SK-N-SH treated with all-trans-retinoic acid at 6 μM for 48 hours (cell line): Measurements from ENCODE around the gene ACKR2.

Experiments
- ARNTL ChIP-seq: fragments of 450-650 bp; formaldehyde crosslinking; IDR thresholded peaks from 2 replicates; pipeline ENCODE4 v1.5.0; 2020; ENCODE audit warnings: low read depth, mild to moderate bottlenecking, moderate library complexity, borderline replicate concordance
- CREB5 ChIP-seq: fragments of 250-450 bp; sonication (Bioruptor Pico); IDR thresholded peaks from 2 replicates; pipeline ENCODE4 v1.5.1; 2020; ENCODE audit warnings: low read depth, mild to moderate bottlenecking, moderate library complexity
- CSDC2 ChIP-seq: fragments of 250-450 bp; sonication (Bioruptor Pico); IDR thresholded peaks from 2 replicates; pipeline ENCODE4 v1.5.0; 2020; ENCODE audit warnings: mild to moderate bottlenecking, moderate library complexity
- CSRNP3 ChIP-seq: fragments of 250-450 bp; sonication (Bioruptor Pico); IDR thresholded peaks from 2 replicates; pipeline ENCODE4 v1.5.1; 2021; ENCODE audit warnings: mild to moderate bottlenecking, moderate library complexity
- GLIS3 ChIP-seq: fragments of 250-450 bp; sonication (Bioruptor Pico); IDR thresholded peaks from 2 replicates; pipeline ENCODE4 v1.5.0; 2020; ENCODE audit warnings: mild to moderate bottlenecking, moderate library complexity
- POU6F1 ChIP-seq: fragments of 250-450 bp; sonication (Bioruptor Pico); IDR thresholded peaks from 2 replicates; pipeline ENCODE4 v1.8.0; 2021; ENCODE audit warnings: low read depth, mild to moderate bottlenecking, moderate library complexity, borderline replicate concordance
- TOX ChIP-seq: fragments of 250-450 bp; sonication (Bioruptor Pico); IDR thresholded peaks from 2 replicates; pipeline ENCODE4 v1.8.0; 2021; ENCODE audit warnings: mild to moderate bottlenecking, moderate library complexity, borderline replicate concordance
- ZFP3 ChIP-seq: fragments of 250-450 bp; sonication (Bioruptor Pico); IDR thresholded peaks from 2 replicates; pipeline ENCODE4 v1.5.0; 2020; ENCODE audit warnings: mild to moderate bottlenecking, moderate library complexity
- ZNF8 ChIP-seq: fragments of 450-650 bp; formaldehyde crosslinking; IDR thresholded peaks from 2 replicates; pipeline ENCODE4 v1.5.0; 2020; ENCODE audit warnings: mild to moderate bottlenecking, moderate library complexity

GRCh38 chr3:42901073-42901415 is 91.8 kb downstream of the ACKR2 start:
- TF ChIP-seq ZNF8 (CRISPR knock-in tag) (no peak), CSRNP3 (CRISPR knock-in tag) (no peak), ARNTL (CRISPR knock-in tag) (no peak), TOX (no peak), CSDC2 (CRISPR knock-in tag) (no peak), POU6F1 (CRISPR knock-in tag) (no peak), CREB5 (CRISPR knock-in tag) (no peak), ZFP3 (CRISPR knock-in tag) (no peak), GLIS3 (no peak)
